NCI-H1694 (cell line): ENCODE measurements around the gene ZNF717.
"Not testable (repeated sequence)": the region's sequence is repeated elsewhere in the genome, so short reads cannot be mapped to it uniquely, and the experiment has no call there.

Experiments
- DNase-seq: peaks from one replicate; lab custom pipeline; 2025; lab: John Stamatoyannopoulos, UW

Gene ZNF717

DNA sequence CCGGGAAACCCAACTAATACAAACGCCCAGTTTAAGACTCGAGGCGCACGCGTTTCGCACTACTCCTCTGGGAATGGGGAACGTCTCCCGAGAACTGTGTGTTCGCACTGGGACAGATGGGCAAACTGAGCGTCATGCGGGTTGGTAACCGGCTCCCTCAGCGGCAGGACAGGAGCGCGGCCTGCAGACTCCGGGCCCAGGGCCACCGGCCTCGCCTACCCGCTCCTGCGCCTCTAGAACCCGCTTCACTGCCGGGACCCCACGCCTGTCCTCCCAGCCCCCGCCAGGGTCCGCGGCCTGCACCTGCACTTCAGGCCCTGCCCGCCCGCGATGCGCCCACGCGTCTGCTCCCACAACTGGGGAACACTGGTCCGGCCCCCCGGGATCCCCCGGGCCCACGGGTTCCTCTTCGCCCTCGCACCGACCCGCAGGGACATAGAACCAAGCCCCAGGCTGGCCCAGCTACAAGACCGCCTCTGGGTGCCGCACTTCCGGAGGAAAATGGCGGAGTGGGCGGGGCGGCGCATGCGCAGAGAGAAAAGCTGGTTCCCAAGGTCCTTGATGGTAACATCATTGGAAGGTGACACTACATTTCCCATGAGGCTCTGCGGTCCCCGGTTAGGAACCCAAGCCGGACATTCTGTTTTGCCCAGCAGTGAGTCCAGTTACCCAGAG is at the start of gene ZNF717:
Gene ZNF717 (minus strand): TSS at position 469 of the 675 bp plus-strand sequence. CDS start 2,187 bp downstream, outside the sequence.
- DNase-seq, result peak; percentile 16

DNA sequence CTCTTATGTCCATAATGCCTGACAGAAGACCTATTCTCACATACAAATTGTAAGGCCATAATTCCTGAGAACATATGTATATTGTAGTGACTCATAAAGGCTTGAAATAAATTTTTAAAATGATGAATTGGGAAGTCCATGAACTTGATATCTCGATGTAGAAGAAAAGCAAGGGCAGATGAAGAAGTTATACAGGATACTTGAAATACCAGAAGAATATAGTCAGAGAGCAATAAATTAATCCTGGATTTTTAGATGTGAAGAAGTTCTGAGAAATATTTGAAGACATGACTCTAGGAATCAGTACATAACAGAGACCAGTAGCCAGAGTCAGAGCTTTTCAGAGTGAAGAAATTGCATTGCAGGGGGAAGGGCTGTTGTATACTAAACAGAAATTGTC is 45.7 kb upstream of the ZNF717 start:
- not testable (repeated sequence) for DNase-seq

DNA sequence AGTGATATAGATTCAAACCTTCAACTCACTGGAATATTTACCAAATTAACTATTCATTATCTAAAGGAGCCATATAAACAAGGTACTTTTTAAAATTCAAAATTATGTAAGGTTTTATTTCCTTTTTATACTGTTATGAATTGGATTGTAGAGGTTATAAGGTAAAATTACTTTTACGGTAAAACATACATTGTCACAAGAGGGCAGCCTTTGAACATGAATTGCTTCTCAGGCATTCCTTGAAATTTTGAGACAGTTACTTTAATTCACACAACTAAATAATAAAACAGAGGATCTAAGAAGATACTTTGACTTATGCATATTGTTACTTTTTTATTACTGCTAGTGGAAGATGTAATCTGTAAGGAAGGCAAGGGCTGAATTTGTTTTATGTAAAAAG is 32.7 kb upstream of the ZNF717 start:
- DNase-seq, result not testable (repeated sequence)

DNA sequence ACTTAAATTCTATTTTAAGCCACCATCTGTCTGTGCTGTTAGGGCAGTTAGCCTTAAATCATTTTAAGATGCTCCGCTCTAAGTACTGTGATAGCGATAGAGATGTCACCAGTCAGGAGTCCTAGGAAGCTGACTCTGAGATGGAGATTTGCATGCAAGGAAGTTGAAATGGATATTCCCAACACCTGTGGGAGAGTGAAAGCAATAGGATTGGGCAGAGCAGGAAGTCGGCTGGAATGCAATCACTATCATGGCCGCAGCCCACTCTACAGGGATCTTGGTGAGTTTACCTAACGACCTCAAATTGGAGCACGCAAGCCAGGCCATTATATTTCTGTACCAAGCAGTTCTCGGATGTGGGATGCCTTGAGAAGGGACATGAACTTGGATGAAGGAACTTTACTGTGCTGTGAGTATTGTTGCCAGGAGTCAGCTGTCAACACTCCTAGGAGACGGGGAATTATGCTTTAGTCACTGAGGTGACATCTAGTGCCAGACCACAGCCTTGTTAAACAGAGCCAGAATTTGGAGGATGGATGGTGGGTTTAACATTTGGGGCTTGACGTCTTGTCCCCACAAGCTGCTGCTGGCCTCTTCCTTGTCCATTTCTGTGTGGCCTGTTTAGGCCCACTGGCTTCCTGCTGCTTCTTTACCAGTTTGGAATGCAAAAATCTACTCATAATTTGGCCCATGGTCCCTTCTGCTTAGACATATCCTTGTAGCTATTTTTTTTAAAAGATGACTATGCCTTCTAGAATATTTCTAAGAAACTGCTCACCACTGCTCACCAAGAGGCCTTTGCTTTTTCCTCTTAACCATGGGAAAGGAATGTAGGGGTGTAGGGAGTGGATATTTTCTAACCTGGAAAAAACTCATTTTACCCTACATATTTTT is 31.2 kb upstream of the ZNF717 start:
- DNase-seq, result not testable (repeated sequence)

DNA sequence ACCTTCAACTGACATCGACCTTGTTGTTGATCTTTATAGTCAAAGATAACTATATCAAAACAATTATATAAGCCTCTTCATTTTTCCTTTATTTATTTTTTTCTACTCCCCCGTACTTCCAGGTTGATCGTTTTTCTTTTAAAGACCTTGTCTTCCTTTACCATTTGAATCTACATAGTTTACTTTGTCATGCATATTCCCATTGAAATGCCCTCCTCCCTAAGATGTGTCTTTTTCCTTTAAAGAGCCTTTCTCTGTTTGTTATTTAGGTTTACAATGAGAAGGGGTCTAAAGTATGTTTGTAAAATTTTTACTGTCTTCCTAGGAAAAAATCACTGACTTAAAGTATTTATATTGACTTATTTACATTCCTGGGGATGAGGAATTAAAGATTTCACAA is 29.4 kb upstream of the ZNF717 start:
- no peak for DNase-seq

DNA sequence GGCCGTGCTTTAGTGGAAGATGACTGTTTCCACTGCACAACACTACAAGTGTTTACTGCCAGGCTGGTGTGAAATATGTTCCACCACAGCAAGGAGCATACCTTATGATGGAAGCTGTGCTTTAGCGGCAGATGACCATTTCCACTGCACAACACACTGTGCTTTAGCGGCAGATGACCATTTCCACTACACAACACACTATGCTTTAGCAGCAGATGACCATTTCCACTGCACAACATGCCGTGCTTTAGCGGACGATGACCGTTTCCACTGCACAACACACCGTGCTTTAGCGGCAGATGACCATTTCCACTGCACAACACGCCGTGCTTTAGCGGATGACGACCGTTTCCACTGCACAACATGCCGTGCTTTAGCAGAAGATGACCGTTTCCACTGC is 2.8 kb downstream of the ZNF717 start:
- DNase-seq, result no peak

DNA sequence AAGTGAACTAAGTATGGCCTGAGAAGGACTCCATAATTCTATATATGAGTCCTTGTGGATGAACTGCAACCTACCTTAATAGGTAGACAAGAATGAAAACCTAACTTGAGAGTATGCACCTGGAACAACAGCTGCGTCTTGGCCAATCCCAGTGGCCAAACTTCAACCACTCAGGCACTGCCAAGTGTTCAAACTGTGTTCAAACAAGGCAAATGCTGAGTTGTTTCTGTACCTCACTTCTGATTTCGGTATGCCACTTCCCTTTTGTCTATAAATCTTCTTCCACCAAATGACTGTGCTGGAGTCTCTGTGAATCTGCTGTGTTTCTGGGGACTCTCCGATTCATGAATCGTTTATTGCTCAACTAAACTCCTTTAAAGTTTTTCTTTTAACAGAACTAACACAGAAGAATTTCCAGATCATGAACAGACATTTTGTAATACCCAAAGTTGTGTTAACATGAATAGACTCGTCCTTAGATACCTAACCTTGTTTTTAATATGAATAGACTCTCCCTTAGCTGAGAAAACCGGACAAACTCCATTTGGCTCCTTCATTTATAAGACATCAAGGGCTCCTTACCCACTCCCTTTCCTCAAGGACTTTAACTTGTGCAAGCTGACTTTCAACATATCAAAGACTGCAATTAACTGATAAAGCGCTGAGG is 4.1 kb downstream of the ZNF717 start:
- no peak for DNase-seq

DNA sequence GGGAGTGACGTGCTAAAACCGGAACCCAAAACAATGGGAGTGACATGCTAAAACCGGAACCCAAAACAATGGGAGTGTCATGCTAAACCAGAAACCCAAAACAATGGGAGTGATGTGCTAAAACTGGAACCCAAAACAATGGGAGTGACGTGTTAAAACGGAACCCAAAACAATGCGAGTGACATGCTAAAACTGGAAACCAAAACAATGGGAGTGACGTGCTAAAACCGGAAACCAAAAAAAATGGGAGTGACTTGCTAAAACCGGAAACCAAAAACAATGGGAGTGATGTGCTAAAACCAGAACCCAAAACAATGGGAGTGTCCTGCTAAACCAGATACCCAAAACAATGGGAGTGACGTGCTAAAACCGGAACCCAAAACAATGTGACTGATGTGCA is 7.6 kb downstream of the ZNF717 start:
- DNase-seq, result not testable (repeated sequence)

DNA sequence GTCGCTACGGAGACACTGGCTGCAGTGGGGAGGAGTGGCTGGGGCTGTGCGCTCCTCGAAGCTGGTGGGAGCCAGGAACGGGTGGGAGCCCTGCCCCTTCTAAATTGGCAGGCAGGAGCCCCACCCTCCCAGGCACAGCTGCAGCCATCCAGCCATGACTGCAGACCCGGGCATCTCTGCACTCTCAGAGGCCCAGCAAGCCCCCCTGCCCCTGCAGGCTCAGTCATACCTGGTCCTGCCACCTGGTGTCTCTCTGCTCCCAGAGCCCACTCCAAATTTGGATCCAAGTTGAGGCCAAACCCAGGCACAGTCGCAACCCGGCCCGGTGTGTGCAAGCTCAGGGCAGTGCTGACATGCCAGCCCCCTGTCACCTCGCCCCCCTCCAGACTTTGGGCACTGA is 13.7 kb downstream of the ZNF717 start:
- not testable (repeated sequence) for DNase-seq

- DNase-seq, result no peak
These were observed 16.9 kb downstream of the ZNF717 start for GRCh38 chr3:75768303-75769017.

DNA sequence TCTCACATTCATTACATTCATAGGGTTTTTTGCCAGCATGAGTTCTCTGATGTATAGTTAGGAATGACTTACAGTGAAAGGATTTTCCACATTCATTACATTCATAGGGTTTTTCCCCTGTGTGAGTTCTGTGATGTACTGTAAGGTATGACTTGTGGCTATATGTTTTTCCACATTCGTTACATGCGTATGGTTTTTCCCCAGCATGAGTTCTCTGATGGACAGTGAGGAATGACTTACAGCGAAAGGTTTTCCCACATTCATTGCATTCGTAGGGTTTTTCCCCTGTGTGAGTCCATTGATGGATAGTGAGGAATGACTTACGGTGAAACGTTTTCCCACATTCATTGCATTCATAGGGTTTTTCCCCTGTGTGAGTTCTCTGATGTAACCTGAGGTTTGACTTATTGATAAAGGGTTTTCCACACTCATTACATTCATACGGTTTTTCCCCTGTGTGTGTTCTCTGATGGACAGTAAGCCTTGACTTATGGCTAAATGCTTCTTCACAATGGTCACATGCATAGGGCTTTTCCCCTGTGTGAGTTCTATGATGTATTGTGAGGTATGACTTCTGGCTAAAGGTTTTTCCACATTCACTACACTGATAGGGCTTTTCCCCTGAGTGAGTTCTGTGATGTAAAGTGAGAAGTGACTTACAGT is 47.4 kb downstream of the ZNF717 start:
- no peak for DNase-seq

DNA sequence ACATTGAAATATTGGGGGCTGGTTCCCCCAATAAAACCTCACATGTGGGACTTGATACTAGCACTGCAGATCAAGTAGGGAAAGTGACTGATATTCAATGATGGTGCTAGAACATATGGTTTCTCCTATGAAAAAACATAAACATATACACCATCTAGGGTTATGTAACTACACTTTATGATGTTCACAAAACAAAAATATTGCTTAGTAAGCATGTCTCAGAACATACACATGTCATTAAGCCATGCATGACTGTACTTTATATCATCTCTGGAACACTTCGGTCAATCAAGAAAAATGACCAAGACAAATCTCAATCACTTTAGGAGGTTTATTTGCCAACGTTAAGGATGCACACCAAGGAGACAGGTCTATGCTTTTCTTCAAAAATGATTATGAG is 57.4 kb downstream of the ZNF717 start:
- no peak for DNase-seq

DNA sequence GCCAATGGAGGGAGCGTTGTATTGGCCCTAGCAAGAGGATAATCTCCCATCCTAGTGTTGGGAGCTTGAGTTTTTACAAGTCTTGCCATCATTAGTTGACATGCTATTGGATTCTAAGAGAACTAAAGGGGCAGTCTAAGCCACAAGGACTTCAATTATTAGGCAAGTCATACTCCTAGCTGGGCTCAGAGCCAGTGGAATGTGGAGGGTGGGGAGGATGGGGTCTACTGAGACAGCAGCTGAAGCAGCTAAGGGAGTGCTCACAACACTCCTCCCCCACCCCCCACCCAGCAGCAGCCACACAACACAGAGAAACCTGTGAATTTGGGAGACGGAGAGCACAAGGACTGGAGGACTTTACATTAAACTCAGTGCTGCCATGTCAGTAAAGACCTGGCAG is 93.3 kb downstream of the ZNF717 start:
- DNase-seq, result no peak

- no peak for DNase-seq
These were observed 98.0 kb downstream of the ZNF717 start for GRCh38 chr3:75687323-75687722.
